ENCODE data around the gene MYPOP. TPM values are rescaled to one million over a fixed set of nuclear protein-coding genes. Genes with fewer than 3 reads are reported as not detected.

The MYPOP gene
- total and polyA plus RNA-seq, 2 experiments from 2014 or later: 3.1 to 3.5 TPM

DNA sequence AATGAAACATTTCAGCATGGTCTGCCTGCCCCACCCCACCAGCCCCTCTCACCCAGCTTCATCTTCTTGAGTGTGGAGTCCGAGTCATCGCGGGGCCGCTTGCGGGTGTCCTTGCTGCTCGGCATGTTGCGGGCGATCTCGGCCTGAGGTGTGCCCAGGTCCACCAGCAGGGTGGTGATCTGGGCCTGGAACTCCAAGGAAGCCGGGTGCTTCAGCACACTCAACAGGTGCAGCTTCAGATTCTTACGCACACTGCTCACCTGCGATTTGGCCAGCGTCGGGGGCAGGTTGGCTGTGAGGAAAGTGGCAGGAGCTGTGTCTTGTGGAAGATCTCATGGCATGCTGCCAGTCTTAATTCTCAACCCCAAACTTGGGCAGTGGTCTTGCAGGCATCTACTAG is 60.2 kb downstream of the MYPOP start:
- no peak for DNase-seq (ENCODE audit: low spot score)
- TF ChIP-seq EZH2 (IDR thresholded peaks at IDR 0.05; ENCODE audit: borderline replicate concordance) (no peak), EZH2phosphoT487 (IDR thresholded peaks at IDR 0.05; ENCODE audit: low read depth, severe bottlenecking, unreplicated experiment) (no peak)
- TF ChIP-seq, protein P1, sequence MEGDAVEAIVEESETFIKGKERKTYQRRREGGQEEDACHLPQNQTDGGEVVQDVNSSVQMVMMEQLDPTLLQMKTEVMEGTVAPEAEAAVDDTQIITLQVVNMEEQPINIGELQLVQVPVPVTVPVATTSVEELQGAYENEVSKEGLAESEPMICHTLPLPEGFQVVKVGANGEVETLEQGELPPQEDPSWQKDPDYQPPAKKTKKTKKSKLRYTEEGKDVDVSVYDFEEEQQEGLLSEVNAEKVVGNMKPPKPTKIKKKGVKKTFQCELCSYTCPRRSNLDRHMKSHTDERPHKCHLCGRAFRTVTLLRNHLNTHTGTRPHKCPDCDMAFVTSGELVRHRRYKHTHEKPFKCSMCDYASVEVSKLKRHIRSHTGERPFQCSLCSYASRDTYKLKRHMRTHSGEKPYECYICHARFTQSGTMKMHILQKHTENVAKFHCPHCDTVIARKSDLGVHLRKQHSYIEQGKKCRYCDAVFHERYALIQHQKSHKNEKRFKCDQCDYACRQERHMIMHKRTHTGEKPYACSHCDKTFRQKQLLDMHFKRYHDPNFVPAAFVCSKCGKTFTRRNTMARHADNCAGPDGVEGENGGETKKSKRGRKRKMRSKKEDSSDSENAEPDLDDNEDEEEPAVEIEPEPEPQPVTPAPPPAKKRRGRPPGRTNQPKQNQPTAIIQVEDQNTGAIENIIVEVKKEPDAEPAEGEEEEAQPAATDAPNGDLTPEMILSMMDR (IDR thresholded peaks at IDR 0.05; ENCODE audit: poor library complexity): no peak
- Histone ChIP-seq H3K9me3 (ENCODE audit: low read depth) (no peaks in the 10 kb centered on the region), H4K20me1 (ENCODE audit: insufficient read depth, poor library complexity, severe bottlenecking) (no peaks in the 10 kb centered on the region), H3K4me1 (ENCODE audit: insufficient read depth) (no peaks in the 10 kb centered on the region), H3K4me3 (no peak overlapping the region), H3K9me2 (replicated peaks; ENCODE audit: insufficient read depth) (no peaks in the 10 kb centered on the region), H3K79me2 (no peaks in the 10 kb centered on the region), H3K27me3 (no peaks in the 10 kb centered on the region), H3K27ac (no peak overlapping the region), H2AFZ (no peak overlapping the region), H3K4me2 (no peak overlapping the region), H3K36me3 (replicated peaks; ENCODE audit: insufficient read depth, low read depth) (no peaks in the 10 kb centered on the region)
- WGBS (ENCODE audit: low lambda C conversion rate, missing lambda C conversion rate): 97% methylated on average over 14 of the region's 14 CpGs

Other genes with a start within 250 kb of the MYPOP start
- gene GIPR, start 234.4 kb downstream of the MYPOP start, total RNA-seq: 1.8 and 2.7 TPM in 2 replicates
- 5.6 and 6.7 TPM in 2 replicates for gene GIPR, start 234.4 kb downstream of the MYPOP start, polyA plus RNA-seq
- 149 and 165 TPM in 2 replicates for gene SNRPD2, start 210.7 kb downstream of the MYPOP start, total RNA-seq
- 478 and 513 TPM in 2 replicates for gene SNRPD2, start 210.7 kb downstream of the MYPOP start, polyA plus RNA-seq
- 7.5 and 10.3 TPM in 2 replicates for gene QPCTL, start 209.9 kb downstream of the MYPOP start, total RNA-seq
- 6.8 and 11.0 TPM in 2 replicates for gene QPCTL, start 209.9 kb downstream of the MYPOP start, polyA plus RNA-seq
- 4.6 and 7.5 TPM in 2 replicates for gene FBXO46, start 171.7 kb downstream of the MYPOP start, total RNA-seq
- gene FBXO46, start 171.7 kb downstream of the MYPOP start, polyA plus RNA-seq: 13.3 and 14.8 TPM in 2 replicates
- gene MEIOSIN, start 169.2 kb downstream of the MYPOP start, total RNA-seq: not detected in 2 replicates
- gene MEIOSIN, start 169.2 kb downstream of the MYPOP start, polyA plus RNA-seq: not detected in 2 replicates
- 12.1 and 17.0 TPM in 2 replicates for gene SIX5, start 133.4 kb downstream of the MYPOP start, total RNA-seq
- 12.6 and 15.6 TPM in 2 replicates for gene SIX5, start 133.4 kb downstream of the MYPOP start, polyA plus RNA-seq
- 25.2 and 71.4 TPM in 2 replicates for gene DMPK, start 120.1 kb downstream of the MYPOP start, total RNA-seq
- gene DMPK, start 120.1 kb downstream of the MYPOP start, polyA plus RNA-seq: 46.0 and 60.7 TPM in 2 replicates
- gene DMWD, start 109.8 kb downstream of the MYPOP start, total RNA-seq: 18.3 and 23.7 TPM in 2 replicates
- gene DMWD, start 109.8 kb downstream of the MYPOP start, polyA plus RNA-seq: 70.1 and 95.8 TPM in 2 replicates
- gene RSPH6A, start 87.3 kb downstream of the MYPOP start, total RNA-seq: 0.12 TPM in 1 of 2 replicates, not detected in the other
- gene RSPH6A, start 87.3 kb downstream of the MYPOP start, polyA plus RNA-seq: not detected in 2 replicates
- 33.8 and 41.6 TPM in 2 replicates for gene SYMPK, start 39.5 kb downstream of the MYPOP start, total RNA-seq
- 33.4 and 39.0 TPM in 2 replicates for gene SYMPK, start 39.5 kb downstream of the MYPOP start, polyA plus RNA-seq
- gene FOXA3, start 38.3 kb downstream of the MYPOP start, total RNA-seq: 14.5 and 14.6 TPM in 2 replicates
- gene FOXA3, start 38.3 kb downstream of the MYPOP start, polyA plus RNA-seq: 16.7 and 18.6 TPM in 2 replicates
- gene IRF2BP1, start 16.5 kb downstream of the MYPOP start, total RNA-seq: 23.8 and 25.2 TPM in 2 replicates
- gene IRF2BP1, start 16.5 kb downstream of the MYPOP start, polyA plus RNA-seq: 11.5 and 15.8 TPM in 2 replicates
- not detected in 2 replicates for gene NANOS2, start 12.2 kb upstream of the MYPOP start, total RNA-seq
- gene NANOS2, start 12.2 kb upstream of the MYPOP start, polyA plus RNA-seq: not detected in 2 replicates
- gene NOVA2, start 71.3 kb upstream of the MYPOP start, total RNA-seq: 0.12 TPM in 1 of 2 replicates, not detected in the other
- 0.08 and 0.16 TPM in 2 replicates for gene NOVA2, start 71.3 kb upstream of the MYPOP start, polyA plus RNA-seq
- gene CCDC61, start 92.9 kb upstream of the MYPOP start, total RNA-seq: 3.6 and 4.5 TPM in 2 replicates
- 7.3 and 9.8 TPM in 2 replicates for gene CCDC61, start 92.9 kb upstream of the MYPOP start, polyA plus RNA-seq
- gene PGLYRP1, start 120.4 kb upstream of the MYPOP start, total RNA-seq: not detected in 2 replicates
- not detected in 2 replicates for gene PGLYRP1, start 120.4 kb upstream of the MYPOP start, polyA plus RNA-seq
- 1.1 and 1.8 TPM in 2 replicates for gene IGFL4, start 138.4 kb upstream of the MYPOP start, total RNA-seq
- 0.41 and 0.83 TPM in 2 replicates for gene IGFL4, start 138.4 kb upstream of the MYPOP start, polyA plus RNA-seq
- gene IGFL3, start 222.1 kb upstream of the MYPOP start, total RNA-seq: 2.1 and 2.6 TPM in 2 replicates
- gene IGFL3, start 222.1 kb upstream of the MYPOP start, polyA plus RNA-seq: 4.7 and 5.5 TPM in 2 replicates
- gene IGFL2, start 245.6 kb upstream of the MYPOP start, total RNA-seq: 12.9 and 15.2 TPM in 2 replicates
- gene IGFL2, start 245.6 kb upstream of the MYPOP start, polyA plus RNA-seq: 17.2 and 22.9 TPM in 2 replicates

All from hepatocyte (in vitro differentiated cells).